HepG2 (cell line): ENCODE data around the gene PKIB. TPM values are rescaled to one million over a fixed set of nuclear protein-coding genes. Genes with fewer than 3 reads are reported as not detected.

Source experiments
- CHCHD3 ChIP-seq: sonication (generic); formaldehyde crosslinking; IDR thresholded peaks from 2 replicates; pipeline ENCODE4 v1.8.0; 2022; ENCODE audit warnings: mild to moderate bottlenecking, missing genetic modification reagents, moderate library complexity
- GMEB2 ChIP-seq: IDR thresholded peaks from 2 replicates; pipeline ENCODE4 v1.6.1; 2016; ENCODE audit warnings: missing biosample characterization, missing genetic modification reagents, low read depth
- KDM4B ChIP-seq: sonication (generic); formaldehyde crosslinking; IDR thresholded peaks from 2 replicates; pipeline ENCODE4 v1.4.0; 2020; ENCODE audit warnings: missing genetic modification reagents
- MAX ChIP-seq: IDR thresholded peaks from 2 replicates; pipeline ENCODE4 v1.6.1; 2012; ENCODE audit warnings: inconsistent platforms
- MEIS2 ChIP-seq: sonication (generic); formaldehyde crosslinking; IDR thresholded peaks from 2 replicates; pipeline ENCODE4 v1.9.0; 2021; ENCODE audit warnings: mild to moderate bottlenecking, missing genetic modification reagents
- MTF2 ChIP-seq: sonication (generic); formaldehyde crosslinking; IDR thresholded peaks from 2 replicates; pipeline ENCODE4 v1.5.0; 2020; ENCODE audit warnings: missing genetic modification reagents, borderline replicate concordance
- PAWR ChIP-seq: sonication (generic); formaldehyde crosslinking; IDR thresholded peaks from 2 replicates; pipeline ENCODE4 v1.4.0; 2020; ENCODE audit warnings: missing genetic modification reagents, mild to moderate bottlenecking, borderline replicate concordance
- REPIN1 ChIP-seq: sonication (generic); formaldehyde crosslinking; IDR thresholded peaks from 2 replicates; pipeline ENCODE4 v1.8.0; 2022; ENCODE audit warnings: missing genetic modification reagents, low read depth, mild to moderate bottlenecking, borderline replicate concordance
- THAP7 ChIP-seq: sonication (generic); formaldehyde crosslinking; IDR thresholded peaks from 2 replicates; pipeline ENCODE4 v1.8.1; 2023; ENCODE audit warnings: mild to moderate bottlenecking, missing genetic modification reagents
- THYN1 ChIP-seq: sonication (generic); formaldehyde crosslinking; IDR thresholded peaks from 2 replicates; pipeline ENCODE4 v1.8.1; 2023; ENCODE audit warnings: low read depth, mild to moderate bottlenecking, moderate library complexity, missing genetic modification reagents, borderline replicate concordance
- ZBTB3 ChIP-seq: sonication (generic); formaldehyde crosslinking; IDR thresholded peaks from 2 replicates; pipeline ENCODE4 v1.4.0; 2020; ENCODE audit warnings: low read depth, mild to moderate bottlenecking, moderate library complexity, missing genetic modification reagents, borderline replicate concordance
- ZBTB49 ChIP-seq: sonication (generic); formaldehyde crosslinking; IDR thresholded peaks from 2 replicates; pipeline ENCODE4 v1.4.0; 2020; ENCODE audit warnings: missing genetic modification reagents, borderline replicate concordance
- ZIK1 ChIP-seq: sonication (generic); formaldehyde crosslinking; IDR thresholded peaks from 2 replicates; pipeline ENCODE4 v1.5.0; 2020; ENCODE audit warnings: mild to moderate bottlenecking, low read depth, missing genetic modification reagents, borderline replicate concordance
- ZNF207 ChIP-seq: fragments of 450-650 bp; IDR thresholded peaks from 2 replicates; pipeline ENCODE4 v1.6.1; 2016; ENCODE audit warnings: antibody characterized with exemption, borderline replicate concordance
- ZNF256 ChIP-seq: sonication (generic); formaldehyde crosslinking; conservative IDR thresholded peaks from 2 replicates; pipeline ENCODE4 v1.4.0; 2020; ENCODE audit warnings: missing genetic modification reagents
- ZNF441 ChIP-seq: sonication (generic); formaldehyde crosslinking; IDR thresholded peaks from 2 replicates; pipeline ENCODE4 v1.7.0; 2021; ENCODE audit warnings: missing genetic modification reagents, borderline replicate concordance
- ZNF556 ChIP-seq: sonication (generic); formaldehyde crosslinking; IDR thresholded peaks from 2 replicates; pipeline ENCODE4 v1.4.0; 2020; ENCODE audit warnings: mild to moderate bottlenecking, missing genetic modification reagents, borderline replicate concordance
- ZNF790 ChIP-seq: sonication (generic); formaldehyde crosslinking; IDR thresholded peaks from 2 replicates; pipeline ENCODE4 v1.8.0; 2022; ENCODE audit warnings: missing genetic modification reagents, mild to moderate bottlenecking, borderline replicate concordance
- polyA plus RNA-seq, 8 experiments: library from polyadenylated mRNA; depleted of rRNA in 3 of 8; stranded (reverse) in 7 of 8; unstranded in 1 of 8; fragments of >200 nt; fragmentation: Illumina TruSeq in 4 of 8; extraction: Trizol in 4 of 8; gene quantifications; 2 replicates each; pipeline versions ENCODE4 v1.2.1 to v1.2.3, GENCODE V29; 2011 to 2016; ENCODE audit warnings: low read depth in 4 of 8, missing spikeins in 1 of 8, mixed read lengths in 1 of 8; ENCODE audit not compliant: insufficient read depth in 1 of 8
- total RNA-seq, 5 experiments: library from RNA; depleted of rRNA; stranded (reverse); fragments of >200 nt; fragmentation: Illumina TruSeq; extraction: Trizol; gene quantifications; 2 replicates each; pipeline ENCODE4 v1.2.3, GENCODE V29; 2016; ENCODE audit warnings: low read depth in 1 of 5
- TF ChIP-seq, protein P1 (sequence below): IDR thresholded peaks from 2 replicates; pipeline ENCODE4 v1.6.1; 2016; ENCODE audit warnings: mild to moderate bottlenecking
- TF ChIP-seq, protein P2 (sequence below): sonication (generic); formaldehyde crosslinking; conservative IDR thresholded peaks from 2 replicates; pipeline ENCODE4 v1.8.0; 2022; ENCODE audit warnings: missing genetic modification reagents

Gene PKIB
- total and polyA plus RNA-seq, 2 of the 13 experiments (the other 11 are each of a cell fraction or from before 2014, with no cell fraction given): 1.4 to 1.5 TPM

DNA sequence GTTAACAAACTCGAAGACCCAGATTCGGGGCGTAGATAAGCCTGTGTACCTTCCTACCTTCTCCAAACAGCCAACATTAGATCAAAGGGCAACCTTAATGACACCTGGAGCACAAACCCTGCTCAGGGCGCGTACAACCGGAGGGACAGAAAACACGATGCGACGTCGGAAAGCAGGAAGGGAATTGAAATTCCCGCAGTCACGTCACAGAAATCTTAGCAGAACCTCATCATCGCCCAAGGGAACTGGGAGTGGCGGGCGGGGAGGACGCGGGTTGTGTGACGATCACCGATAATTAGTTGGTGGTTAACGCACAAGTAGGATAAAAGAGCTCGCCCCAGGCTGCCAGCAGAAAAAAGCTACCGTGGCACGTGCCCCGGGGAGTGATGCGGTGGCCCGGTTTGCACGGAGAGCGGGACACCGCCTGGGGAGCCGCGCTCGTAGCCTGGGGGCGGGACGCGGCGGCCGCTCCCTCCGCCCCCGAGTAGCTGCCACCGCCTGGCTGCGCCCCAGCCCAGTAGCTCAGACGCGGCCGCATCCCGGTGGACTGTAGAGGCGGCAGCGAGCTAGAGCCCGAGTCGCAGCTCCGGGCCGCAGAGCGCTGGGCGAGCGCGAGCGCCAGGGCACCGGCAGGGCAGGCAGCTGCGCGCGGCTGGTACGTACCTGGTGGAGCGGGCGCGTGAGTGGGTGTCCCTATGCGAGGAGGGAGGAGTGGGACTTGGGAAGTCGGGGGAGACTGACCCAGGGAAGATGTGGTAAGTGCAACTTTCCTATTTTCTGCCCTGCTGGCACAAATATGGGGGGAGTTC is at the start of gene PKIB (continued):
- TF ChIP-seq, protein P1, sequence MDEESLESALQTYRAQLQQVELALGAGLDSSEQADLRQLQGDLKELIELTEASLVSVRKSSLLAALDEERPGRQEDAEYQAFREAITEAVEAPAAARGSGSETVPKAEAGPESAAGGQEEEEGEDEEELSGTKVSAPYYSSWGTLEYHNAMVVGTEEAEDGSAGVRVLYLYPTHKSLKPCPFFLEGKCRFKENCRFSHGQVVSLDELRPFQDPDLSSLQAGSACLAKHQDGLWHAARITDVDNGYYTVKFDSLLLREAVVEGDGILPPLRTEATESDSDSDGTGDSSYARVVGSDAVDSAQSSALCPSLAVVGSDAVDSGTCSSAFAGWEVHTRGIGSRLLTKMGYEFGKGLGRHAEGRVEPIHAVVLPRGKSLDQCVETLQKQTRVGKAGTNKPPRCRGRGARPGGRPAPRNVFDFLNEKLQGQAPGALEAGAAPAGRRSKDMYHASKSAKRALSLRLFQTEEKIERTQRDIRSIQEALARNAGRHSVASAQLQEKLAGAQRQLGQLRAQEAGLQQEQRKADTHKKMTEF: peak; percentile 61; the same call in 1 of the 2 replicates
- TF ChIP-seq KDM4B (CRISPR knock-in tag) (no peak), MAX (peak; percentile 38; the same call in 1 of the 2 replicates), CHCHD3 (CRISPR knock-in tag) (peak; percentile 59; the same call in 1 of the 2 replicates), REPIN1 (0 out of 2 replicates have a peak, but pooled peaks have one; percentile 27), ZBTB3 (CRISPR knock-in tag) (no peak), ZNF256 (no peak), THAP7 (peak; percentile 50; the same call in 1 of the 2 replicates), ZBTB49 (CRISPR knock-in tag) (no peak), ZNF556 (CRISPR knock-in tag) (peak; percentile 87), MEIS2 (CRISPR knock-in tag) (no peak), MTF2 (CRISPR knock-in tag) (peak; percentile 80; the same call in 1 of the 2 replicates), ZNF790 (0 out of 2 replicates have a peak, but pooled peaks have one; percentile 43), ZNF441 (CRISPR knock-in tag) (peak; percentile 48; the same call in 1 of the 2 replicates), GMEB2 (no peak), ZNF207 (no peak), ZIK1 (CRISPR knock-in tag) (no peak), PAWR (no peak), THYN1 (CRISPR knock-in tag) (no peak)
- TF ChIP-seq, protein P2, sequence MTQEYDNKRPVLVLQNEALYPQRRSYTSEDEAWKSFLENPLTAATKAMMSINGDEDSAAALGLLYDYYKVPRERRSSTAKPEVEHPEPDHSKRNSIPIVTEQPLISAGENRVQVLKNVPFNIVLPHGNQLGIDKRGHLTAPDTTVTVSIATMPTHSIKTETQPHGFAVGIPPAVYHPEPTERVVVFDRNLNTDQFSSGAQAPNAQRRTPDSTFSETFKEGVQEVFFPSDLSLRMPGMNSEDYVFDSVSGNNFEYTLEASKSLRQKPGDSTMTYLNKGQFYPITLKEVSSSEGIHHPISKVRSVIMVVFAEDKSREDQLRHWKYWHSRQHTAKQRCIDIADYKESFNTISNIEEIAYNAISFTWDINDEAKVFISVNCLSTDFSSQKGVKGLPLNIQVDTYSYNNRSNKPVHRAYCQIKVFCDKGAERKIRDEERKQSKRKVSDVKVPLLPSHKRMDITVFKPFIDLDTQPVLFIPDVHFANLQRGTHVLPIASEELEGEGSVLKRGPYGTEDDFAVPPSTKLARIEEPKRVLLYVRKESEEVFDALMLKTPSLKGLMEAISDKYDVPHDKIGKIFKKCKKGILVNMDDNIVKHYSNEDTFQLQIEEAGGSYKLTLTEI (CRISPR knock-in tag): no peak
